DMS153 treated with DMSO at 0.1 percent for 48 hours (cell line): ENCODE data around the gene HOXB9.

Experiments
- DNase-seq: peaks from one replicate; lab custom pipeline; 2025; ENCODE audit not compliant: unreplicated experiment; lab: John Stamatoyannopoulos, UW

HOXB9 gene

DNA sequence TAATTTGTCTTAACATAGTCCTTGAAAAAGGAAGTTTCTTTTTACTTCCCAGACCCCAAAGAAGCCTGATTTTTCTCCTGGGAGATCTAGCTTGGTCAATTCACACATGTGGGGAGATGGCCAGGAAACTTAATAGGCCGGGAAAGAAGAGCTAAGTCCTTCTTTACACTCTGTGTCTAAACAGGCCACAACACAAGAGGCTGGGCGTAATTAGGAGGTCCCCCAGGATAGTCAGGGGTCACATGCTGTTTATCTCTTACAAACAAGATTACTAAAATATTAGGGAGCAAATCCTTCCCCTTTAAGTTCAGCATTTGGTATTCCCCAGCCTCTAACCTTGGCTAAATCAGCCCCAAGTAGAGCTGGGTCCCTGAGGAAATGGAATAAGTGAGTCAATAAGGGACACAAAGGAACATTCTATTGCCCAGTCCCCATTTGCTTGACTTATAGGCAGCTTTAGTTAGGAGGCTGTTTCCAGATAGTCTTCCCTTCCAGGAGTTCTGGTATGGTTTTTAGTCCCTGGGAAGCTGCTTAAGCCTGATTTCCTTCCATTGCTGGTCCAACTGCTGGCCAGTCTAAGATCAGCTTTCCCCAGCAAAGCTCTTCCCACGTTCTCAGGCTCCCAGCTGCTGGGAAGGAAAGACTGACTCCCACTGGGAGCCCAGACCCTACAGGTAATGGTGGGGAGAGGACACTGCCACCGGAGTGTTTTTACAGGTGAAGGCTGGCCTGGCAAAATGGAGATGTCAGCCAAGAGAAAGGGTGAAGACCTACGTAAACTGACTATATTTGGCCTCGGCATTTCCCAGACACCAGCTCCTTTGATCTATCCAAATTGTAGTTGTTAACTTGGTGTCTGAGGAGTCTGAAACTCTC, 14.1 kb upstream of the HOXB9 start:
- no peak for DNase-seq

DNA sequence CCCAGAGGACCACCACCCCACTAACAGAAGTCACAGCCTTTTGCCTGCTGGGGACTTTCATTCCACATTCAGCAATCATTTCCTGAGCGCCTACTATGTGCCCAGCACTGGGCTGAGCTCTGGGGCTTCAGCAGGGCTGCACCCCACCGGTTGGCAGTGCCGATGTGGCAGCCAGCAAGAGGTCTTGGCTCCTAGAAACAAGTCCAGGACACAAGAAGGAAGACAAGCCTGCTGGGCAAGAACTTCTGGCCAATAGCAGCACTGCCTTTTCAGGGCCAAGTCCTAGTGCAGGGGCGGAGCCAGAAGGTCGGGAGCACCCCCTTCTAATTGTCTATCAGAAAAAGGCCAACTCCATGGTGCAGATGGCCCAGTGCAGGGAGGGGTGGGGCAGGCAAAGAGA, 13.0 kb upstream of the HOXB9 start:
- no peak for DNase-seq

GRCh38 chr17:48637323-48638260, 11.4 kb upstream of the HOXB9 start:
- DNase-seq: no peak

DNA sequence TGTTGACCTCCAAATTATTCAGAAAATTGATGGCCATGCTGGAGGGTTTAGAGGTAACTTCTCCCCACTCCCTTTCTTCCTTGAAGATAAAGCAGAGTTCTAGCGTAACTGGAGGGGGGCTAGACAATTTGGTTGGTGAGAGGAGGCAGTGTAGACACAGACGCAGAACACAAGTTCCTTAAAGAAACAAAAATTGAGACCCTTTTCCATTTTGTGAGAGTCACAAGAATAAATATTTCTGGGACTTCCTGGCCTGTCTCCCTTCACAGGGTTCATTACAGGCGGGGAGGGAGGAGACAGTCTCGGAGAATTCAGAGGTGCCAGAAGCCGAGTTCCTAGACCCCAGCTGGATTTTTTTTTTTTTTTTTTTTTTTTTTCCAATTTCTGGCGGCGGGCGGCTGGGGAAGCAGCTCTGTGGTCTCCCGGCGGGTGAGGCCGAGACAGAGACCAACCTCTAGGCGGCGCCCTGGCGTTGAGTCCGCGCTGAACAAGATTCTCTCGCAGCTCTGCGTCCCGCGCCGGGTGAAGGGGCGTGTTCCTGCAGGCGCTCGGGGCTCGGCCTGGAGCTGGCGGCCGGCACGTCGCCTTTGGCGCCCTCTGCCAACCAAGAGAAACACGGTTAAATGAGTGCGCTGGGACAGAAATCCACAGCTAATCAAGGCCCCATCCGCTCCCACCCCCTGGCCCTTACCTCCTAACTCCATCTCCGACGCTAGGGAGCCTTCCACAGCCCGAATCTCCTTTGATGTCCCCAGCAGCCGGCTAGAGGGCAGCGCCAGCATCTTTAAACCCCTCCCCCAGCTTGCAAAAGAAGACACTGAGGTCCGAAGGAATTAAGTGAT, 10.2 kb upstream of the HOXB9 start:
- no peak for DNase-seq

DNA sequence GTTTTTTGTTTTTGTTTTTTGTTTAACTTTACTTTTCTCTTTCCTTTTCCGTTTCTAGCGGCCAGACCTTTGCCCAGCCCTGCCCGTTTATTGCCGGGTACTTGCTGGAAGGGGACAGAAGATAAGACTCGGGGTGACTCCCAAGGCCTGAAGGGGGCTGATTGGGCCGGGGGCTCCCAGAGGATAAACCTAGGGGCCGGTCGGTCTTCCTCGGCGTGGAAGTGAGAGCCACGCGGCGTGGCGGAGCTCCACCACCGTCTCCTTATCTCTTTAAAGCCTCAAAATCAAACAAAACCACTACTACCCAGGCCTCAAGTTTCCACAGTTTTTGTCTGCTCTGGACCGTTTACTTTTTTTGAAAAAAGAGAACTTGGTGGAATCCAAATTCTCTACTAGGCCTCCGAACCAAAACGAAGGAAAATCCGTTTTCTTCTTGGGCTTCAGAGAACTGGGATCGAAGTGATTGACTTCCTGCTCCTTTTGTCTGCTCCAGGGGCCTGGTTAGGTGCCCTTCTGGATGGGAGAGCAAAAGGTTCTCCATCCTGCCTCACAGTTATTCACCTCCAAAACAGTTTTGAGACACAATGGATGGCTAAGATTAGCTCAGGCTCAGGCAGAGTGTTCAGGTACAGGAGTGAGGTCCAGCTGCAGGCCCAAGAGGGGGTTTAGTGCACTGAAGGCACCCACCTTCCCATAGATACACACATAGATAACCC, 8.5 kb upstream of the HOXB9 start:
- DNase-seq: no peak

- DNase-seq: no peak
Measured at GRCh38 chr17:48633266-48633677, 7.1 kb upstream of the HOXB9 start.

DNA sequence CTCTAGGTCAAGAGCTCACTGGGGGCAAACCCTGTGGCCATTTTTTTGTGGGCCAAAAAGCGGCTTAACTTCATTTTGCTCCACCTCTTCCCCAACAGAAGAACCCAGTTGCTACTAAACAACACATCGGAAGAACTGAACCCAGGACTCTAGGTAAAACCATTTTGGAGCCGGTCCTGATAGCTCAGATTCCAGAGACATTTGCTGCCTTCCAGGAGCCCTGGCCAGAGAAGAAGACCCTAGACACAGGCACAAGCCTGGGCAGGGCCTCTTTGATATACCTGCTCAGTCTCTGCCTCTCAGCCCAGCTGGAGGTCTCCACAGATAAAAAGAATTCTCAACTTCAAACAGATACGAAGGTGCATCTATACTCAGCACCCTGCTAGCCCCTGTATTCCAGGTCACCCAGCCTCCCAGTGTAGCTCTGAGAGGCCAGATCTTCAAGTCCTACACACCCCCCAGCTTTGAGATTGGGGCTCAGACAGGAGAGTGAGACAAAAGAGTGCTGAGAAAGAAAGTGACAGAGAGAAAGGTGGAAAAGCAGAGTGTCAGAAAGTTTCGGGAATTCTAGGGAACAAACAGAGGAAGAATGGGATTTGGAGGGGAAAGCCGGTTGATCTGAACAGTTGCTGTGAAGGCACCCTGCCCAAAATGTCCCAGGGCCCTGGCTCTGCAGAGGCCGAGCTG, 6.6 kb upstream of the HOXB9 start:
- DNase-seq: no peak

DNA sequence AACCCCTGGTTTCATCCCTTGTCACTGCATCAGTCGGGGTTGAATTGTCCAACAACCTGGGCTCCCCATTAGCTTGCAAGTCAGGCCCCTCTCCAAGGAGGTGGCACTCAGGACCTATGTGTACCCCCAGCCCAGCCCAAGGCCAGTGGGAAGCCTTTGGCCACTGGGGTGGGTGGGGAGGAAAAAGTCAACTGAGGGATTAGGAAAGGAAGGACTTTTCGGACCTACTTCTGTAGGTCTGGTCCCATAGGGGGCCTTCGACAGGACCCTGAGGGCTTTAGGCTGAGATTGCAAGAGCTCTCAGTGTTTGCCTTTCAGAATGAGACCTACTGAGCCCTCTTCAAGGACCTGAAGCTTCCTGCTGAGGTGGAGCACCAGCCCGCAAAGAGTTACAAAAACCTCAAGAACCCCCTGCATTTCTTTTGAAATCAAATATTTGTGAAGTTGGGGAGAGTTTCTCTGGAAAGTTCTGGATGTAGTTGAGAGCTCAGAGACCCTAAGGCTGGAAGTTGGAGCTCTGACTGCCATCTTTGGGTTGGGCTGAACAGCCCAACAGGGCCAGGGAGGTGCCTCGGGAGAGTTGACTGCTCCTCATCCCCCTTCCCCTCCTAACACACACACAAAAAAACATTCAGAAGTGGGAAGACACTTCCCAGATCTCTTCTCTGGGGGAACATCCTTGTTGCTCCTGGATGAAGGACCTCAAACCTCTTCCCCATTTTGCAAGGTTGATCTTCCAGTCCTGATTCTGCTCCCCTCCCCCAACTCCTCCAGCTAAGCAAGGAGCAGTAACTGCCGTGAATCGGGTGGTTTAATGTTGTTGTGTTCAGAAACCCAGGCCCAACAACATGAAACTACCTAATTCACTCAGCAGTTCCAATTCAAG, 5.8 kb upstream of the HOXB9 start:
- no peak for DNase-seq

- DNase-seq: no peak
Measured at GRCh38 chr17:48630925-48631692, 5.0 kb upstream of the HOXB9 start.

DNA sequence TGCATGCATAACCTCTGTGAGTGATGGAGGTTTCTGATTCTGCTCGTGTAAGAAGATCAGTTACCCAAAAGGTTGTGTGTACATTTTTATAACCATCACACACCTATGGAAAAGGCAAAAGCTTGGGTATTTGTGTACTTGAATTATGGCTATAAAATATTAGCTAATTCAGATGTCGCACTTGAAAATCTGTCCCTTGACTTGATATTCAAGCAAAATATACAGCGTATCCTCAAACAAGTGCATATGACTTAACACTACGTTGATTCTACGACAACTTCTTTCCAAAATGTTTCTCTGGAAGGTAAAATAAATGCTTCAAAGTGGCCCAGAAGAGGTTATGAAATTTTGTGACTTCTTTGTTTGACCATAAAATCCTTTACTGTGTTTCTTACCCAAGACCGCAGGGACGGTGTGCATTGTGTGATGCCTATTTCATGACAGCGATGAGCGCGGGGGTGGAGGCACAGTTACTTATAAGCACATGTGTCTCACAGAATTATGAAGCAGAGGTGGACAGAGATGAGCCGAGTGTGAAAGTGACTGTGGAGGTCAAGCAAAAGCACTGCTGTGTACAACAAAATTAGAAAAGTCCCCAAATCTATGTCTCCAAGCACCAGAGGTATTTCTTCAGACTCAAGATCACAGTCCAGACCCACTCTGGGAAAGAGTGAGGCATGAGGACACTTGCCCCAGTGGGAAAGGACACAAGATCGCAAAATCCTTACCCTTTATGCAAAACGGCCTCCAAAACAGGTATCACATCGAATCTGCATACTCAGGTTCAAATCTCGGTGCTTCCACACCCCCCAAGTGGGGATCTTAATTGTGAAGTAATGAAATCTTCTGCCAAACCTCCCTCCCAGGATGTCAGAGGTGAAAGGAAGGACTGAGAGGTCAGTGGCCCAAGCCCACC, 4.1 kb upstream of the HOXB9 start:
- no peak for DNase-seq

- DNase-seq: no peak
Measured at GRCh38 chr17:48629411-48629759, 3.2 kb upstream of the HOXB9 start.

- DNase-seq: no peak
Measured at GRCh38 chr17:48628649-48629410, 2.7 kb upstream of the HOXB9 start.

DNA sequence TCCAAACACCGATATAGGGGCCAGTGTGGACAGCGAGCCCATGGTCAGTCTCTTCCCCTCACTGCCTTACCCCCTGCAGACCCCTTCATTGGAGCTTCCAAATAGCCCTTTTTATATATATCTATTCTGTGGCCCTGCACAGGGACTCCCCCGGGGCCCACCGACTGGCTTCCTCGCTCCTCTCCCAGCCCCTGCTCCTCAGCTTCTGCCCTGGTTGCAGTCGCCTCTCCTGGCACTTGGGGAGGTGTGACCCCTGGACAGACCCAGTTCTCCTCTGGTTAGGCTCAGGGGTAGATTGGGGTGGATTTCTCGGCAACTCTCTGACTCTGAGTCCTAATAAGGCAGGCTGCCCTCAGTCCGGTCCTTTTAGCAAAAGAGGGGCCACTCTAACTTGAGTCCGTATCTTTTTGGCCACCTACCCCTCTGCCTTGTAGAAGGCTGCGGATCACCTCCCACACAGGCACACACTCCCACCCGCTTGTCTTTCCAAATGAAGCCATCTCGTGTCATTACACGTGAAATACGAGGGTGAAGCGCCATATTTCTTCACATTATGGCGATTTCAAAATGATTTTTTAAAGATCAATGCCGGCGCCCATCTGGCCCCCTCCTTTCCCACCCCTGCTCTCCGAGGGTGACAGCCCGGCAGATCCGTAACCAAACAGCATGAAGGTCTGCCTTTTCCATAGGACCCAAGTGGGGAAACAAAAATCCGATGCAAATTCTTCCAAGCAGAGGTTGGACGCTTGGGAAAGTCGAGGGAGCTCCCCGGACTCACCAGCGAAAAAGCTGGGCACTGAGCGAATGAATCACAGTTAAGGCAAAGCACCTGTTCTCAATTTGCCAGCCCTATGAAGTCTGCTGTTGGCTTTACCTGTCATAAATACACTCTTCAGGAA, 1.7 kb upstream of the HOXB9 start:
- DNase-seq: no peak

DNA sequence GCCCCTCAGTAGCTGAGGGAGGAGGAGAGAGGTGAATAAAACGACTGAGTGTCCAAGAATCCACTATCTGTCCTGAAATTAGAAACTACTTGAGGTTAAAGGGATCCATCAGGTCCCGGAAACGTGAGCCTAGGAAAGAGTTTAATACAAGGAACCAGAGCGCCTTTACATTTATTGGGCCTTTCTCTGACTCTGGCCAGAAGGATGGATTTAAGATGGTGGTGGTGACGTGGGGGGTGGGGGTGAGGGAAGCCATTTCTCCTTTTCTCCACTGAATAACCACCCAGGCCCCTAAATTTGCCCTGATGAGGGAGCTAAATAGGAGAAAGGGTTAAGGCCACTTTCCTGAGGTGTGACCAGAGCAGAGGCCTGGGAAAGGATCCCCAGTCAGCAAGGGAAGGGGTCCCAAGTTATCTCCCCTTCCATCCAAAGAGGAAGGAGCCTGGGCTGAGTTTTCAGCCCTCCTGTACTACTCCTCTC, 1.0 kb upstream of the HOXB9 start:
- no peak for DNase-seq

DNA sequence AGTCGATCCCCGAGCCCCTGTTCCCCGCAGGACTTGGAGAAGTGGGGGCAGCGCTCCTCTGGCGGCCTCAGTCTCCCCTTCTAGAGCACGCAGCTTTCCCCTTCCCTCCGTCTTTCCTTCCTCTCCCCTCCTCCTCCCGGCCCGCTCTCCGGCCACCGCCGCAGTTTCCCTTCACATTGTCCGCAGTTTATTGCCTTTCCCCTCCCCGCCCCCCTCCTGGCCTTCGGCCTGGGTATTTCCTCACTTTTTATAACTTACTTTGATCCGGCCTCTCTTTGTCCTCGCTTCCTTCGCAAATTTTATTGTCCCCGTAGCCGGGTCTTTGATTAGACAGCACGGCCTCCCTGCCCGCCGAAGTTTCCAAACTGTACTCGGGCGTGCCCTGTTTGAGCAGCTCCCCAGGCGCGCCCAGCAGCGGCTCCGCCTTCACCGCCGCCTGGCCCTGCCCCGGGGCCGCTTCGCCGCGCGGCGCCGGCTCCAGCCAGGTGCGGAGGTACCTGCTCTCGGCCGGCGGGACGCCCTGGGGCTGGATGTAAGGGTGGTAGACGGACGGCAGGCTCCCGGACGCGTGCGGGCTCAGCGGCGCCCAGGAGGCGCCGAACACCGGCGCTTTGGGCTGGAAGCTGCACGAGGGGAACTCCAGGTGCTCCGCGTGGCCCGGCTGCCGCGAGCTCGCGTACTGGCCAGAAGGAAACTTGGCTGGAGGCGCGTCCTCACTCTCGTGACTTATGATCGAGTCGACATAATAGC, 488 bp downstream of the HOXB9 start:
- no peak for DNase-seq
